Measurements from ENCODE around the gene TEX38.

DNA sequence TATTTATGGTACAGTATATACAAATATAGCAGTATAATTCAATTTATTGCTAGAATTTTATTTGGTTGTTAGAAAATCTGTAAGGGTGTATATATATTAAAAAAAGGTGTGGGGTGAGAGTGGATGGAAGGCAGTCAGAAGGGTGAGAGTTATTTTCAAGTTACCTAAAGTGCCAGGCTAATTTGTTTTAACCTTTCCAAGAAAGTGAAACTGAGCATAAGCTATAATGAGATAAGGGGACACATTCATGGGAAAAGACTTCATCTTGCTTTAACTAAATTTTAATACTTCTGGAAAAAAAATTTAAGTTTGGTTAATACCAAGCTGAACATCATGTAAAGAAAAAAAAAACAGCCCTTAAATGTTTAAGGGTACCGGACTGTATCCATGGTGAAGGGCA, 4.9 kb downstream of the TEX38 start:
- no peak for TF ChIP-seq CTCF (IDR thresholded peaks at IDR 0.05; ENCODE audit: low read depth, low read length)
- no peak for TF ChIP-seq MAX (IDR thresholded peaks at IDR 0.05; ENCODE audit: low read depth, low read length)
- TF ChIP-seq POLR2A (IDR thresholded peaks at IDR 0.05; ENCODE audit: extremely low read depth, insufficient read length), result no peak
